Measurements from ENCODE around the gene SRPK2. TPM values are rescaled to one million over a fixed set of nuclear protein-coding genes. Genes with fewer than 3 reads are reported as not detected.
"Not testable (repeated sequence)": the region's sequence is repeated elsewhere in the genome, so short reads cannot be mapped to it uniquely, and the experiment has no call there.

The SRPK2 gene
- total RNA-seq (2014; rRNA removed; shearing (Covaris generic); ENCODE audit: low replicate concordance) = 20.6 and 27.6 TPM in 2 replicates

DNA sequence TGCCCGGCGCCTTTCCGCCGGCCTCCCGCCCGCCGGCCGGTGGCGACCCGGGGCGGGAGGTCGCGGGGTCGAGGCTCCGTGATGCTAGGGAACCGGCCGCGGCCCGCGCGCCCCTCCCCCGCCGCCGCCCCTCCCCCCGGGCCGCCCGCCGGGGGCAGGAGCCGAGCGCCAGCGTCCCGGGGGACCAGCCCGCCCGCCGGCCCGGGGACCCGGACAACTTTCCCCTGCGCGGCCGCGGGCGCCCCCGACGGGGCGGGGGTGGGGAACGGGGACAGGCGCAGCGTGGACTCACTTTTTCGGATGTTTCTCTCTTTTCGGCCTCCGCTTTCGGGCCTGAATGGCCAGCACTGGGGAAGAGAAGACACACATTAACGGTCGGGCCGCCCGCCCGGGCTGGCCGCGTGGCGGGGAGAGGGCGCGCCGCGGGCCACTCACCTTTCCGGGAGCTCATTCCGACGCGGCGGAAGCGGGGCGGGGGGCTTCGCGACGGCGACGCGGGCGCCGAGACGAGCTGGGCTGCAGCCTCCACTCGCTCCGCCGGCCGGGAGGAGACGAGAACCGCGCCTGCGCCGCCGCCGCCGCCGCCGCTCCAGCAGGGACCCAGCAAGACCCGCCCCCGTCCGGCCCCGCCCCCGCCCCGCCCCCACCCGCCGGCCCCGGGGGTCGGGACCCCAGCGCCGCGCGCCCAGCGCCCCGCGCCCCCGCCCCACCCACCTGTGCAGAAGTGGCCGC is at the start of gene SRPK2:
TSS of gene SRPK2 (minus strand) at position 566 of the 732 bp plus-strand sequence.
- peak; percentile 64 for DNase-seq (ENCODE audit: low read depth)
- in situ Hi-C loops (cut with HindIII; ENCODE audit: low pct_unique_long_range_greater_than_20kb, low sequenced_read_pairs) = no loop called here

DNA sequence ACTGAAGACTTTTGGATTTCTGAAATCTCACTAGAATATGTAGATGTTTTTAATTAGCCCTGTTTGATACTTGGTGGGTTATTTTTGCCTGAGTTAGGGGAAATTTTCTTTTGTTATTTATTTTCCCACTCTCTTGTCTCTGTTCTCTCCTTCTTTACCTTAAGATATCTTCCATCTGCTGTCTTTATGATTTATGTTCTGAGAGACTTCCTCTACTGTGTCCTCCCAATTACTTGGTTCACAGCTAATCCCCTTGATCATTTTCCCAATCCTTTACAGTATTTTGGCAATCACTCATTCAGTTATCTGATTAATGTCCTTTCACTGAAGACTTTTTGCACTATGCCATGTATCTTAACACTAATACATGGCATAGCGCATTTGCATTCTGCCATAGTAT is 49.5 kb upstream of the SRPK2 start:
- no peak for DNase-seq (ENCODE audit: low read depth)
- in situ Hi-C loops (cut with HindIII; ENCODE audit: low pct_unique_long_range_greater_than_20kb, low sequenced_read_pairs) = no loop called here

DNA sequence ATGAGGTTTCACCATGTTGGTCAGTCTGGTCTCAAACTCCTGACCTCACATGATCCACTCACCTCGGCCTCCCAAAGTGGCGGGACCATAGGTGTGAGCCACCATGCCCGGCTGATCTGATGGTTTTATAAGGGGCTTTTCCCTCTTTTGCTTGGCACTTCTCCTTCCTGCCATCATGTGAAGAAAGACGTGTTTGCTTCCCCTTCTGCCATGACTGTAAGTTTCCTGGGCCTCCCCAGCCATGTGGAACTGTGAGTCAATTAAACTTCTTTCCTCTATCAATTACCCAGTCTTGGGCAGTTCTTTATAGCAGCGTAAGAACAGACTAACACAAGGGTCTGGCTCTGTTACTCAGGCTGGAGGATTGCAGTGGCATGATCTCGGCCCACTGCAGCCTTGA is 48.6 kb upstream of the SRPK2 start:
- DNase-seq (ENCODE audit: low read depth); in situ Hi-C loops (cut with HindIII; ENCODE audit: low pct_unique_long_range_greater_than_20kb, low sequenced_read_pairs): not testable (repeated sequence)

DNA sequence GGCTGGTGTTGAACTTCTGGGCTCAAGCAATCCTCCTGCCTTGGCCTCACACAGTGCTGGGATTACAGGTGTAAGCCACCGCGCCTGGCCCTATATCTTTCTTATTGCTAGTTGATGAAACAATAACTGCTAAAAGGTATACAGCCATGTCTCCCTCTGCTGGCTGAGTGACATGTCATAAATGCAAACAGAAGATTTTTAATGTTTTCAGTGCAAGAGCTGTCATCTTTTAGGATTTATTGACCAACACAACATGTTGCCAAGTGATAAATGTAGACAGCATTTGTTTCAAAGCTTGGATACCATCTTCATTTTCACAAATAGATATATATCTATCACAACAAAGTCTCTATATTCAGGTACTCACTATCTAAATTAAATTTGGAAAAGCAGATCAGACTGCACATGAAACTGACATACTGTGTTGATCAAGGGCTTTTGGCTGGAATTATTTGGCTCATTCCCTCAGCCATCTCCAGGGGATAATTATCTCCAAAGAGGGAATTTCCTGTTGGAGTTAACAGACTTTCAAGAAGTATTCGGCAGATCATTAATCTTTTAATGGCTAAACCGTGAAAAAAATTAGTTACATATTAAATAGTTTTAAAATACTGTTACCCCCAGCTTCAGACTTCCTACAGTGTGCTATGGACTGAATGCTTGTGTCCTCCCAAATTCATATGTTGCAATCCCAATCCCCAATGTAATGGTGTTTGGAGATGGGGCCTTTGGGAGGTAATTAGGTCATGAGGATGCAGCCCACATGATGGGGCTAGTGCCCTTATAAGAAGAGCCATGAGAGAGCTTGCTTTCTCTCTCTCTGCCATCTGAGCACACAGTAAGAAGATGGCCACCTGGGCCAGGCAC is 41.3 kb upstream of the SRPK2 start:
- DNase-seq (ENCODE audit: low read depth) = peak; percentile 79
- in situ Hi-C loops (cut with HindIII; ENCODE audit: low pct_unique_long_range_greater_than_20kb, low sequenced_read_pairs) = no loop called here

DNA sequence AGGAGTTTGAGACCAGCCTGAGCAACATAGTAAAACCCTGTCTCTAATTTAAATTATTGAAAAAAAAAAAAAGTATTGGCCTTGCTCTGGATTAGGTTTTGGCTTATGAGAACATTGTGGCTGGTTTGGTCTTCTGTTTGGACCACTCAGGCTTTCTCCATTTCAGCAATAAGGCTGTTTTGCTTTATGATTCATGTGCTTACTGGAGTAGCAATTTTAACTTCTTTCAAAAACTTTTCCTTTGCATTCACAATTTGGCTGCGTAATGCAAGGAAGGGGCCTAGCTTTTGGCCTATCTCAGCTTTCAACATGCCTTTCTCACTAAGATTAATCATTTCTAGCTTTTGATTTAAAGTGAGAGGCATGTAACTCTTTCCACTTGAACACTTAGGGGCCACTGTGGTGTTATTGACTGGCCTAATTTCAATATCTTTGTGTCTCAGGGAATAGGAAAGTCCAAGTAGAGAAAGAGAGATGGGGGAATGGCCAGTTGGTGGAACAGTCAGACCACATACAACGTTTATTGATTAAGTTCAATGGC is 38.0 kb upstream of the SRPK2 start:
- DNase-seq (ENCODE audit: low read depth) = no peak
- in situ Hi-C loops (cut with HindIII; ENCODE audit: low pct_unique_long_range_greater_than_20kb, low sequenced_read_pairs) = no loop called here

DNA sequence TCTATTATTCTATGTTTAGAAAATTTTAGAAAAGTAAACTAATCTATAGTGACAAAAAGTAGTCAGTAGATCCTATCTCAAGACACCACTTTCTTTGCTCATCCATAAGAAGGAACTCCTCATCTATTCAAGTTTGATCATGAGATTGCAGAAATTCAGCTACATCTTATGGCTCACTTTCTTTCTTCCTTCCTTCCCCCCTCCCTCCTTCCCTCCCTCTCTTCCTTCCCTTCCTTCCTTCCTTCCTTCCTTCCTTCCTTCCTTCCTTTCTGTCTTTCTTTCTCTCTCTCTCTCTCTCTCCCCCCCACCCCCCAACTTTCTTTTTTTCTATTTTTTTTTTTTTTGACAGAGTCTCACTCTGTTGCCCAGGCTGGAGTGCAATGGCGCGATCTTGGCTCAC is 35.3 kb upstream of the SRPK2 start:
- in situ Hi-C loops (cut with HindIII; ENCODE audit: low pct_unique_long_range_greater_than_20kb, low sequenced_read_pairs) = no loop called here
- DNase-seq (ENCODE audit: low read depth) = no peak

DNA sequence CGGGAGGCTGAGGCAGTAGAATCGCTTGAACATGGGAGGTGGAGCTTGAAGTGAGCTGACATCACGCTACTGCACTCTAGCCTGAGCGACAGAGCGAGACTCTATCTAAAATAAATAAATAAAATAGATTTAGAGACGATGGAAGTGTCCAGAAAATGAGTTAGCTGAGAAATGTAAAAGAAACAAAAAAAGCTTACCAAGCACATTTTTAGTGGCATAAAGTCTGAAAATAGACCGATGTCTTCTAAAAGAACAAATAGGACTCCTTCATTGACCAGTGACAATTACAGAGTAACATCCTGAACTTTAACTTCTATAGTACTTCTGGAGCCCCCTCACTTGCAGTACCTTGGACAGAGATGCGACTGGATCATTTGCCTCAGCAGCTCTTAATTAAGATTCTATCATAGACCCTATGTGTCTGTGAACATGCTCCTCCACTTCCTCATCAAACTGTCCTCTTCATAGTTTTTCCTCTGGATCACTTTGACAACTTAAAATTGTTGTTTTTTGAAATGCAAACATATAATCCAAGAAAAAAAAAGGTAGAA is 25.2 kb upstream of the SRPK2 start:
- in situ Hi-C loops (cut with HindIII; ENCODE audit: low pct_unique_long_range_greater_than_20kb, low sequenced_read_pairs) = no loop called here
- no peak for DNase-seq (ENCODE audit: low read depth)

DNA sequence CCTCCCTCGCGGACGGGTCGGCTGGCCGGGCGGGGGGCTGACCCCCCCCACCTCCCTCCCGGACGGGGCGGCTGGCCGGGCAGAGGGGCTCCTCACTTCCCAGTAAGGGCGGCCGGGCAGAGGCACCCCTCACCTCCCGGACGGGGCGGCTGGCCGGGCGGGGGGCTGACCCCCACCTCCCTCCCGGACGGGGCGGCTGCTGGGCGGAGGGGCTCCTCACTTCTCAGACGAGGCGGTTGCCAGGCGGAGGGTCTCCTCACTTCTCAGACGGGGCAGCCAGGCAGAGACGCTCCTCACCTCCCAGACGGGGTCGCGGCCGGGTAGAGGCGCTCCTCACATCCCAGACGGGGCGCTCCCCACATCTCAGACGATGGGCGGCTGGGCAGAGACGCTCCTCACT is 22.1 kb upstream of the SRPK2 start:
- DNase-seq (ENCODE audit: low read depth); in situ Hi-C loops (cut with HindIII; ENCODE audit: low pct_unique_long_range_greater_than_20kb, low sequenced_read_pairs): not testable (repeated sequence)

GRCh38 chr7:105409775-105410174 is 21.1 kb upstream of the SRPK2 start:
- DNase-seq (ENCODE audit: low read depth); in situ Hi-C loops (cut with HindIII; ENCODE audit: low pct_unique_long_range_greater_than_20kb, low sequenced_read_pairs): not testable (repeated sequence)

GRCh38 chr7:105408791-105409410 is 20.2 kb upstream of the SRPK2 start:
- no peak for DNase-seq (ENCODE audit: low read depth)
- in situ Hi-C loops (cut with HindIII; ENCODE audit: low pct_unique_long_range_greater_than_20kb, low sequenced_read_pairs) = no loop called here

GRCh38 chr7:105403128-105403527 is 14.4 kb upstream of the SRPK2 start:
- no peak for DNase-seq (ENCODE audit: low read depth)
- in situ Hi-C loops (cut with HindIII; ENCODE audit: low pct_unique_long_range_greater_than_20kb, low sequenced_read_pairs) = no loop called here

DNA sequence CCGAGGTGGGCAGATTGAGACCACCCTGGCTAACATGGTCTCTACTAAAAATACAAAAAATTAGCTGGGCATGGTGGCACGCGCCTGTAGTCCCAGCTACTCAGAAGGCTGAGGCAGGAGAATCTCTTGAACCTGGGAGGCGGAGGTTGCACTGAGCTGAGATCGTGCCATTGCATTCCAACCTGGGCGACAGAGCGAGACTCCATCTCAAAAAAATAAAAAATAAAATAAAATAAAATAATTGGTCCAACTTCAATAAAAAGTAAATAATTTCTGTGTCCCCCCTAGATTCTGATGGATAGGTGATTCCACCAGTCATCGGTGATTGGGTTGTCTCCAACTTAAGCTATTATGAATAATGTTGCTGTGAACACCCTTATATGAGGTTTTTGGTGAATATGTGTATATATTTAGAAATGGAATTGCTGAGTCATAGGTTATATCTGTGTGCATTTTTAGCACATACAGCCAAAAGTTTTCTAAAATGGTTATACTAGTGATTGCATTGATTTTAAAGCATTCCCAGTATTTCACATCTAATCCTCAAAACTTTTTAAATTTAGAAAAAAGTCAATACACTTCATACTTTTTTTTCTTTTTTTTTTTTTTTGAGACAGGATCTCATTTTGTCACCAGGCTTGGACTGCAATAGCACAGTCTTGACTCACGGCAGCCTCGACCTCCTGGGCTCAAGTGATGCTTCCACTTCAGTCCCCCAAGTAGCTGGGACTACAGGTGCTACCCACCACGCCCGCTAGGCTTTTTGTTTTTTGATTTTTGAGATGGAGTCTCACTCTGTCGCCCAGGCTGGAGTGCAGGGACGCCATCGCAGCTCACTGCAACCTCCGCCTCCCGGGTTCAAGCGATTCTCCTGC is 13.7 kb upstream of the SRPK2 start:
- no peak for DNase-seq (ENCODE audit: low read depth)
- in situ Hi-C loops (cut with HindIII; ENCODE audit: low pct_unique_long_range_greater_than_20kb, low sequenced_read_pairs) = no loop called here

GRCh38 chr7:105399043-105399725 is 10.5 kb upstream of the SRPK2 start:
- DNase-seq (ENCODE audit: low read depth) = peak; percentile 30

GRCh38 chr7:105396566-105396965 is 7.8 kb upstream of the SRPK2 start:
- DNase-seq (ENCODE audit: low read depth) = no peak
- in situ Hi-C loops (cut with HindIII; ENCODE audit: low pct_unique_long_range_greater_than_20kb, low sequenced_read_pairs) = no loop called here

More at GRCh38 chr7:105399043-105399725, 10.5 kb upstream of the SRPK2 start:
- in situ Hi-C loops (cut with HindIII; ENCODE audit: low pct_unique_long_range_greater_than_20kb, low sequenced_read_pairs) = no loop called here

DNA sequence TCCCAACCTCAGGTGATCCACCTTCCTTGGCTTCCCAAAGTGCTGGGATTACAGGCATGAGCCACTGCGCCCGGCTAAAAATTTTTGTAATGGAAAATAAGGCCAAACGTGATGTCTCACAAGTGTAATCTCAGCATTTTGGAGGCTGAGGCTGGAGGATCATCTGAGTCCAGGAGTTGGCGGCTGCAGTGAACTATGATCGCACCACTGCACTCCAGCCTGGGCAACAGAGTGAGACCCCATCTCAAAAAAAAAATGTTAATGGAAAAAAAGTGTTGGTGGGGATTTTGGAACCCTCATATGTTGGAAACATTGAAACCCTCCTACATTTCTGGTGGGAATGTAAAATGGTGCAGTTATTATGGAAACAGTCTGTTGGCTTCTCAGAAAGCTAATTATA is 2.7 kb upstream of the SRPK2 start:
- in situ Hi-C loops (cut with HindIII; ENCODE audit: low pct_unique_long_range_greater_than_20kb, low sequenced_read_pairs) = no loop called here
- no peak for DNase-seq (ENCODE audit: low read depth)

DNA sequence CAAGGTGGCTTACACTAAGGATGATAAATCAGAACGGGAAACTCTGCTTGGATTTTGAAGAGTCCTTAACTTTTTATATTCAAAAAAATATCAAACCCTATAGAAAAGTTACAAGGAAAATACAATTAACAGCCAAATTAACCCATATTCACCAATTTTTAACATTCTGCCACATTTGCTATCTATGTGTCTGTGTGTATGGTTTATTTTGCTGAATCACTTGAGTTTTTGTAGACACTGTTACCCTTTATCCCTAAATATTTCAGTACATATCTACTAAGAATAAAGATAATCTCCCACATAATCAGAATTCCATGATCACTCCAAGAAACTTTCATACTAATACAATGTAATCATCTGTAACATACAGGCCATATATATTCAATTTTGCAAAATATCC is 1.2 kb upstream of the SRPK2 start:
- in situ Hi-C loops (cut with HindIII; ENCODE audit: low pct_unique_long_range_greater_than_20kb, low sequenced_read_pairs) = no loop called here
- DNase-seq (ENCODE audit: low read depth) = no peak

GRCh38 chr7:105389088-105389650 is 448 bp upstream of the SRPK2 start:
- in situ Hi-C loops (cut with HindIII; ENCODE audit: low pct_unique_long_range_greater_than_20kb, low sequenced_read_pairs) = no loop called here
- DNase-seq (ENCODE audit: low read depth) = peak; percentile 64
